Activated CD4-positive, alpha-beta T cell treated with anti-CD3 and anti-CD28 coated beads, Interleukin-2, amount 50 U/mL, for 16 hours (primary cell): ENCODE results near the gene DPEP2.
"Not testable (repeated sequence)": the region's sequence is repeated elsewhere in the genome, so short reads cannot be mapped to it uniquely, and the experiment has no call there.

Source experiments
- DNase-seq: peaks from one replicate; pipeline ENCODE4 v3.0.0-alpha.2; 2020

DPEP2 gene

DNA sequence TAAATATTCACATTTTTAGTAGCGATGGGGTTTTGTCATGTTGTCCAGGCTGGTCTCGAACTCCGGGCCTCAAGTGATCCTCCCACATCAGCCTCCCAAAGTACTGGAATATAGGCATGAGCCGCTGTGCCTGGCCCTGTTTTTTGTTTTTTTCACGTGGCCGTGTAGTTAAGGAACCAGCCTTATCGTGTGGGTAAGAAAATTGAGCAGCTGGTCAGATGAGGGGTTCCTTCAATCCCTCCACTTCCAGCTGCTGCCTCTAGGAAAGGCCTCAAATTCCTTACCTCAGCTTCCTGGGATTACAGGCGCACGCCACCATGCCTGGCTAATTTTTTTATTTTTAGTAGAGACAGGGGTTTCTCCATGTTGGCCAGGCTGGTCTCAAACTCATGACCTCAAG is 5.9 kb upstream of the DPEP2 start:
- DNase-seq, result no peak

DNA sequence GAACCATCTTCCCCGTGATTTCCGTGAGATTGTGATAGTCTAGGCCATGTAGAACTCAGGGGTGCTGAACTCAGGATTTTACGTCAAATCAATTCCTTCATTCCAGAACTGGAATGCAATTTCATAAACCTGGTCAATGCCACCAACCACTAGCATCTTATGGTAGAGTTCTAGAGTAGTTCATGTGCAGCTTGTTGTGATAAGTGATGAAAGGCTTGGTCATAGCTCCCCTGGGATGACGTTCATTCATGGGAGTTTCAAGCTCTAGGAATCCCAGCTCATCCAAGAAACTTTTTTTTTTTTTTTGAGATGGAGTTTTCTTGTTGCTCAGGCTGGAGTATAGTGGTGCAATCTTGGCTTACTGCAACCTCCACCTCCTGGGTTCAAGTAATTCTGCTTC is 3.7 kb upstream of the DPEP2 start:
- DNase-seq, result no peak

DNA sequence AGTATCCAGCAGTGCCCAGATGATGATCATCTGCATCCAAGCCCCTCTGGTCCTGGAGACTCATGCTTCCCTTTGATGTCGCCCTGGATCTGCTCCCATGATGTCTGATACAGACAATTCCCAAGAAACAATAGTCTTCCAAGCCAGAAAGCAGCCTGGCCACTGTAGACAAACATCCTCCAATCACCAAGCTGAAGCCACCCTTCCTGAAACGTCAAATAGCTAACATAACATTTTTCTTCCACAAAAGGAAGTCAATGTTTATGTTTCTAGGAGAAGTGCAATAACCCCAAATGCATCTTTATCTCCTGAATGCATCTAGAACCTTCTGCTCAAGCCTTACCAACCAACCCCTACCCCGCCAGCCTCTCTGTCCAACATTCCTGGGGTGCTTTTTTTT is 1.2 kb upstream of the DPEP2 start:
- no peak for DNase-seq

DNA sequence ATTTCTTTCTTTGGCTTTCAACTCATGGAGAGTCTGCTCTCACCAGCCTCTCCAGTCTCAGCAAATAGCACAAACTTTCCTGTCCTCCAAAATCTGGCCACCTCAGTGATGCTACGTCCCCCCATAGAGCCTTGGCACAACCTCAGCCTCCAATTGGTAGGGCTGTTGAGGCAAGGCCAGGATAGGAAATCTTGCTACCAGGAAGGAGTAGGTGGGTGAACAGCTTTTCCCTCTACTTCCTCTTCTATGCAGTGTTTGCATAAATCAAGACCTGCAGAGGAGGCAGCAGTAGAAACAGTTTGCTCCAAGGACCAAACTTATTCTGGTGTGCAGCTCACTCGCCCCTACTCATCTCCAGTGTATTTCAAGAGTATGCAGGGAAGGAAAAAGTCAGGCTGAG is 701 bp upstream of the DPEP2 start:
- DNase-seq, result no peak

DNA sequence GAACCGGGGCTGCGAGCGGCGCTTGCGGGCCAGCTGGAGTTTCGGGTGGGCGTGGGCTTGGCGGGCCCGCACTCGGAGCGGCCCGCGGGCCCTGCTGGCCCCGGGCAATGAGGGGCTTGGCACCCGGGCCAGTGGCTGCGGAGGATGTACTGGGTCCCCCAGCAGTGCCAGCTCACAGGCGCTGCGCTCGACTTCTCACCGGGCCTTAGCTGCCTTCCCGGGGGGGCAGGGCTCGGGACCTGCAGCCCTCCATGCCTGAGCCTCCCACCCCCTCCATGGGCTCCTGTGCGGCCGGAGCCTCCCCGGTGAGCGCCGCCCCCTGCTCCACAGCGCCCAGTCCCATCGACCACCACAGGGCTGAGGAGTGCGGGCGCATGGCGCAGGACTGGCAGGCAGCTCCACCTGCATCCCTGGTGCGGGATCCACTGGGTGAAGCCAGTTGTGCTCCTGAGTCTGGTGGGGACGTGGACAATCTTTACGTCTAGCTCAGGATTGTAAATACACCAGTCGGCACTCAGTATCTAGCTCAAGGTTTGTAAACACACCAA is 979 bp downstream of the DPEP2 start:
- DNase-seq, result not testable (repeated sequence)

DNA sequence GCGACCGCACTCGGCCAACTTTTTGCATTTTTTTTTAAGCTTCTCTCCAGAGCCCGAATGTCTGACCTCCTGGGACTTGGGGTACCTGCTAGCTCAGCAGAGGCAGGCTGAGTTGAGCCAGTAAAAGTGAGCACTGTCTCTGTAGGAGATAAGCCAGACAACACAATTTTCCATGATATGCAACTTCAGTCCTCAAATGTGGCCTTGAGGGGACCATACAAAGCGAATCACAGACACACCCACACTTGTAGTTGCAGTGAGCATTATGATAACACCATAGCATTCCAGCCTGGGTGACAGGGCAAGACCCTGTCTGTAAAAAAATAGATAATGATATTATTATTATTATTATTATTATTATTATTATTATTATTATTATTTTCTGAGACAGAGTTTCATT is 2.6 kb downstream of the DPEP2 start:
- no peak for DNase-seq

DNA sequence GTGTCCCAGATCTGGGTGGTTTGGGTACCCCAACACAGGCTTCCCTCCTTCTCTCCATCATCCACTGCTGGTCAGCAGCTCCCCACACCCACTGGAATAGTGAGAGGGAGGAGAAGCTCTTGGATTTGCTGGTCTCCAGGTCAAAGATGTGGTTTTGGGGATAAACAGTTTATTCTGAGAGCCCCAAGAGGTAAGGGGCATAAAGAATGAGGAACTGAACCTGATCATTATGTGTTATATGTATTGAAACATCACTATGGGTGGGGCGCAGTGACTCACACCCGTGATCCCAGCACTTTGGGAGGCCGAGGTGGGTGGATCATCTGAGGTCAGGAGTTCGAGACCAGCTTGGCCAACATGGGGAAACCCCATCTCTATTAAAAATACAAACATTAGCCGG is 3.9 kb downstream of the DPEP2 start:
- no peak for DNase-seq

DNA sequence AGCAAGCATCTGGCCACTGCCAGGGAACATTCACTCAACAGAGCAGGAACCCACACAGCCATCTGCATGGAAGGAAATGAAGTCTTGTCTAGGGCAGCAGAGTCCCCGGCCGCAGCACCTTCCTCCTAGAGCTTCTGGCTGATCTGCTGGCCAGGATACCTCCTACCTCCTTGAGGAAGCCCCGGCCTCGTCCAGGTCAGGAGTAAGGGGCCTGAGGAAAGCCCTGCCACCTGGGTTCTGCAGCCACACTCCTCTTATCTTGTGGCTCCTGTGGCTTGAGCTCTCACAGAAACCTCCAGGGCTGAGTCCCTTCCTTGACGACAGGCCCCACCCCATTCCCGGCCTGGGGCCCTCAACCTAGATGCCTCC is 5.3 kb downstream of the DPEP2 start:
- DNase-seq, result not testable (repeated sequence)

DNA sequence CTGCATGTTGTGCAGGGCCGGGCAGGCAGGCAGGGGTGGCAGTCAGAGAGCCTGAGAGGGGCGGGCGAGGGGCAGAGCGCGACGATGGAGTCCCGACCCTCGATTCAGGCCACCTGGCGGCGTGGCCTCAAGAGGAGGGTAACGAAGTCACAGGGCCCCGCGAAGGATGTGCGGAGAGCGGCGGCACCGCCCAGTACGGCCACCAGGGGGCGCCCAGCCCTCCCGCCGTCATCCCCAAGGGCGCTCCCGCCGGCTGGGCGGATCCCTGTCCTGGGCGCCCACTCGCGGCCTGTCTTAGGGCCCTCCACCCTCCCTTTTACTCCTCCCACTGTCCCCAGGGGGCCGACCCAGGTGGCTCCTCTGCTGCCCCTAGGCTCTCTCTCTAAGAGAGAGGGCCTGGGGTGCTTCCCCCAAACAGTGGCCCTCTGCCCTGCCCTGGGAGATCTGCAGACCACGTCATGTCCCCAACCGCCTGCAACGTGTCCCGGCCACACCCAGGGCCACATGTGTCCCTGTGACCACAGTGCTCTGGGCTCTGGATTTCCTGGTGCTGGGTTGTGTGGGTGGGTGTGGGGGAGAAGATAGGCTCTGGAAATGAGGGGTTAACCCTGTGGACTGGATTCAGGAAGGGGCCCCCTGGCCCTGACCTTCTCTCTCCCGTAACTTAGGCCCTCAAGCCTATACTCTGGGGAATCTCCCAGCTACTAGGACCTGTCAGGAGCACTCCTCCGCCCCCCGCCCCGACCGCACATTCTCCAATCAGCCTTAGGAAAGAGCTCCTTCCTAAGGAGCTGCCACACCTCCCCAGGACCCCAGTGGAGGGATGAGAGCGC is 5.9 kb downstream of the DPEP2 start:
- peak; percentile 86 for DNase-seq

DNA sequence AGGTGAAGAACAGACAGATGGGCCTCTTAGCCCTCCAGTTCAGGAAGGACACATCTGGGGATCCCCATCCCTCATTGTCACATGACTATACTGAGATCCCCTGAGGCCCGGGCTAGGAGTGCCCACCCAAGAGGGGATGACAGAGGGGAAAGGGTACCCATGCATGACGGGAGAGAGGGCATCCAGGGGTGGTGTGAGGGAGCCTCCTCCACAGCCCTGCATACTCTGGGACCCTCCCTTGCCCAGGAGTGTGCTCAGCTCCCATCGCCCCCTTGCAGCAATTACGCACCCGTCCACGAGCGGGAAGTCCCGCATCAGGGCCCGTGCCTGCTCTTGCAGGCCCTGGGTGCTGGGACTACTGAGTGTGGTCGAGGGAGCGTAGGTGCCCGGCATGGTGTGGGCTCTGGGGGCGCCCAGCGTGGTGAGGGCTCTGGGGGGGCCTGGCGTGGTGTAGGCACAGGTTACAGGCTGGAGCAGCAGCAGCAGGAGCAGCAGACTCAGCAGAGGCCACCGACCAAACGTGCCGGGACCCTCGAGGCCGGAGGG is 6.5 kb downstream of the DPEP2 start:
- no peak for DNase-seq

DNA sequence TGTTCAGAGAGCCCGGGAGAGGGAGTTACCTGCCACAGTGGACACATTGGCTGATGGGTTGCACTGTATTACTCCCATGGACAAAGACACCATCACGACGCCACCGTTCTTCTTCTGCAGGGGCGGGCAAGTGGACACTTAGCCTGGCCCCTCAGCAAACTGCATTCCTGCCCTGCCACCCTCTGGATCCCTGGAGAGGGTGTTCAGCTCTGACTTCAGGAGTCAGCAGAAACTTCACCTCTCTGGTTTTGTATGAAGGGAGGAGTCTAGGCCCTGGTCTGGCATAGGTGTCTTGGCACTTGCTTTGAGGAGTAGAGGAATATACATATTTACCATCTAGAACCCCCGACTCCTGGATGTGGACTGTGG is 9.3 kb downstream of the DPEP2 start:
- DNase-seq, result no peak

DNA sequence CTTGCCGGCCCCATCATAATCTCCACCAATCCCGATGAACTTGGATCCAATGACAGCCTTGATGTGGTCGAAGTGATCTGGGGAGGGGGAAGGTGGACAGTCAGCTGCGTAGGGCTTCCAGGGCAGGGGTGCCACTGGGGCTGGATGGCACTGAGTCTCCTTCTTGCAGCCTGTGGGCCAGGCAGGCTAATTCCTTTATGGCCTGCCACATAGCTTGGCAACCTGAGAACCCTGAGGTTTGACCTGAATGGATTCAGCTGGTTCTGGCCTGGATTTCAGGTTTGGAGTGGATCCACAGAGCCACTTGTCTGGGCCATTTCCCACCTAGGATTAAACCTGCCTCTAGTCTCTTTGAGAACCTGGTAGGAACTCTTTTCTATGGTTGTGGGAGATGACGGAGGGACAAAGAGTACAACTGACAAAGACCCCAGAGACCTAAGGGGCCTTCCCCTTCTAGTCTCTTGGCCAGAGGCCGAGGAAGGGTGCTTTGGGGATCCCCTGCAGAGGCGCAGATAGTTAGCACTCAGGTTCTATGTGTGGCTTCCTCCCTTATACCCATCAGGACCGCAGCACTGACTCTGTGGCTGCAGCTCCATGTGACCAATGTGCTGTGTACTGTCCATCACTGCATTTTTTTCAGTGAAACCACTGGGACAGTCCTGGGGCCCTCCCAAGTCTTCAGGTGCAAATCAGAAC is 9.8 kb downstream of the DPEP2 start:
- DNase-seq, result no peak

DNA sequence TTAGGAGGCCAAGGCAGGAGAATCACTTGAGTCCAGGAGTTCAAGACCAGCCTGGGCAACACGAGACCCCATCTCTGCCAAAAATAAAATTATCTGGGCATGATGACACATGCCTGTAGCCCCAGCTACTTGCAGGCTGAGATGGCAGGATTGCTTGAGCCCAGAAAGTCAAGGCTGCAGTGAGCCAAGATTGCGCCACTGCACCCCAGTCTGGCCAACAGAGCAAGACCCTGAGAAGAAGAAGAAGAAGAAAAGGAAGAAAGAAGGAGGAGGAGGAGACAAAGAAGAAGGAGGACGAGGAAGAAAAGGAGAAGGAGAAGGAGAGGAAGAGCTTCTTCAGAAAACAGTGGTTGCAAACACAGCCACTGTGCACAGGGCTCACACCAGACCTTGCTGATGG is 10.6 kb downstream of the DPEP2 start:
- DNase-seq, result no peak

DNA sequence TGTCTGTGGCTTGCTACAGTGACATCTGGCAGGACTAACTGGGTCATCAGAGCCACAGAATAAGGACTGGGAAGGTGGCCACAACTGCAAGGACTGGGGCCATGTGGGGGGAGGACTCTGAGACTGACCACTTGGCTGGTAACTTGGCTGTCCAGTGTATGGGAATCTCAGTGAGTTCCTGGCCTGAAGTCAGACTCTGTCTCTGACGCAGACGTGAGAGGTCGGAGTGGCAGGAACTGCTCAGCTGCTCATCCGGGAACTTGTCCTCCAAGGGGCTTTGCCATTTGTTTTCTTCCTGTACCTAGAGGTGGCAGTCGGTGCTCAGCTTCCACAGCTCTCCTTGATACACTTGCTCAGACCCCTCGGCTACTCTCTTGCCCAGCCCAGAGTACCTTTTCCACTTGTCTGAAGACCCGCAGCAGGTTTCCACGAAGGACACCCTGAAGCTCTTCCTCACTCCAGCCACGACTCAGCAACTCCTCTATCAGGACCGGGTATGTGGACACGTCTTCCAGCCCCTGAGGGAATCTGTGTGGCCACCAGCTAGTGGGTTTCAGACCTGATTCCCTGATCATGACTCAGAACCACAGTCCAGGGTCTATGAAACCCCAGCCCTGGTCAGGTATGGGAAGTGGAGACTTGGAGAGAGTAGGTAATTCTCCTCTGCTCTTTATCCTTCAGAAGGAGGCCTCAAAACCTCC is 11.7 kb downstream of the DPEP2 start:
- no peak for DNase-seq

DNA sequence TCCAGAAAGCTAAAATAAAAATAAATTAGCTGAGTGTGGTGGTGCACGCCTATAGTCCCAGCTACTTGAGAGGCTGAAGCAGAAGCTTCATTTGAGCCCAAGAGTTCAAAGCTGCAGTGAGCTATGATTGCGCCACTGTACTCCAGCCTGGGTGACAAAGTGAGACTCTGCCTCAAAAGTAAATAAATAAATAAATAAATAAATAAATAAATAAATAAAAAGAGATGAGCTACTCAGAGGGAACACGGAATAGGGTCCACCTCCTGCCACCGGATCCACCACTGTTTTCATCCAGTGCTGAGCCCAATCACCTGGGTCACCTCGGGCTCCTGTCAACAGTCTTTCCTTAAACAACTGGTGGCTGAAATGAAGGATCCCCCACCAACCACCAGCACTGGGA is 12.3 kb downstream of the DPEP2 start:
- DNase-seq, result no peak

DNA sequence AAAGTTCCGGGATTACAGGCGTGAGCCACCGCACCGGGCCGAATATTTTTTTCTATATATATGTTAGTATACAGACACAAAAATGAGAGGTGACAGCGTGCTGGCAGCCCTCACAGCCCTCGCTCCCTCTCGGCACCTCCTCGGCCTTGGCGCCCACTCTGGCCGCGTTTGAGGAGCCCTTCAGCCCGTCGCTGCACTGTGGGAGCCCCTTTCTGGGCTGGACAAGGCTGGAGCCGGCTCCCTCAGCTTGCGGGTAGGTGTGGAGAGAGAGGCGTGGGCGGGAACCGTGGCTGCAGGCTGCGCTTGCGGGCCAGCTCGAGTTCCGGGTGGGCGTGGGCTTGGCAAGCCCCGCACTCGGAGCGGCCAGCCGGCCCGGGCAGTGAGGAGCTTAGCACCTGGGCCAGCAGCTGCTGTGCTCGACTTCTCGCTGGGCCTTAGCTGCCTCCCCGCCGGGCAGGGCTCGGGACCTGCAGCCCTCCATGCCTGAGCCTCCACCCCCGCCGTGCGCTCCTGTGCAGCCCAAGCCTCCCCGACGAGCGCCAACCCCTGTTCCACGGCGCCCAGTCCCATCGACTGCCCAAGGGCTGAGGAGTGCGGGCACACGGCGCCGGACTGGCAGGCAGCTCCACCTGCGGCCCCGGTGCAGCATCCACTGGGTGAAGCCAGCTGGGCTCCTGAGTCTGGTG is 17.1 kb downstream of the DPEP2 start:
- DNase-seq, result no peak

DNA sequence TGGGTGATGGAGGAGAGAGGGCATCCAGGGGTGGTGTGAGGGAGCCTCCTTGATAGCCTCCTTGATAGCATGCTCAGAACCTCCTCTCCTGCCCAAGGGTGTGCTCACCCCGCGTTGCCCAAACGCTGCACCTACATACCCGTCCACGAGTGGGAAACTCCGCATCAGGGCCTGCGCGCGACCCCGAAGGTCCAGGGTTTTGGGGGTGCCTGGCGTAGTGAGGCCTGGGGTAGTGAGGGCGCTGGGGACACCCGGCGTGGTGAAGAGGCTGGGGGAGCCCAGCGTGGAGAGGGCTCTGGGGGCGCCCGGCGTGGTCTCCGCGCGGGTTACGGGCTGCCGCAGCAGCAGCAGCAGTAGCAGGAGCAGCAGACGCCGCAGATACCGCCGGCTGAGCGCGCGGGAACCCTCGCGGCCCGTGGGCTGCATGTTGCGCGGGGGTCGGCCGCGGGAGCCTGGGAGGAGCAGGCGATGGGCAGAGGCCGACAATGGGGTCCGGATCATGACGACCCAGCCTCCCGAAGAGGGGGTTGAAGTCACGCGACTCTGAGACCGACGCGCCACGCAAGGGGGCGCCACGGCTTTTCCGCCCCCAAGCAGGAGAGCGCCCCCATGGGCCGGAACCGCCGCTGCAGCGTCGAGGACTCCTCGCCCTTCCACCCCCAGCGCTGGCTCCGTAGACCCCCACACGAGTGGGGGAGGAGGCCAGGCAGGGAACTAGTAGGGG is 19.2 kb downstream of the DPEP2 start, which contains the start of gene DPEP3:
Gene DPEP3 (minus strand): TSS at position 545 of the 724 bp plus-strand sequence. CDS start 119 bp downstream, at position 426.
- no peak for DNase-seq

DNA sequence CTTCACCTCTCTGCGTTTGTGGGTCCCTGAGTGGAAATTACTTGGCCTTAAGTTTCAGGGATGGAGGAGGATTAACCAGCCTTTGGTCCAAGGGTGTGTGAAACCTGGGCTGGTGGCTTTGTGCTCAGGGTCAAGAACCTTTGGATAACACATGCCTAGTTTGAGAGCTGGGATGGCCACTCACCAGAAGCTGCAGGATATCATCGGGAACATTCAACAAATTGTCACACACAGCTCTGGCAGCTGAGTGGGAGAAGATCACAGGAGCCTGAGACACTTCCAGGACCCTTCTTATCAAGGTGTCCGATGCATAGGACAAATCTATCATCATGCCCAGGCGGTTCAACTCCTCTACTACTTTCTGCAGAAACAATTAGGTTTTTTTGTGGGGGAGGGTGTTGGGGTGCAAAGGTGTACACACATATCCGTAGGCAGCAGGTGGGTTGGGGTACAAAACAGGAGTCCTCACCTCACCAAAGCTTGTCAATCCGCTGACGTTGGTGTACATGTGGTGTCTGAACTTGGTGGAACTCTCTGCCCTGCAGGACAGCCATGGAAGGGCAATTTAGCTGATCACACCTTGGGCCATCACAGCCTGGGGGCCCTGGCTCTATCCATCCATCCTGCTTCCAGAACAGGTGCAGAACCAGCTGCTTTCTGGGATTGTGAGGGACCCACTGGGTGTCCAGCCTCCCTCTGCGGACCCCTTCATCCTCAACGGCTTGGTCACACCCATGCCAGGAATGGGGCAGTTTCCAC is 21.6 kb downstream of the DPEP2 start:
- DNase-seq, result no peak

DNA sequence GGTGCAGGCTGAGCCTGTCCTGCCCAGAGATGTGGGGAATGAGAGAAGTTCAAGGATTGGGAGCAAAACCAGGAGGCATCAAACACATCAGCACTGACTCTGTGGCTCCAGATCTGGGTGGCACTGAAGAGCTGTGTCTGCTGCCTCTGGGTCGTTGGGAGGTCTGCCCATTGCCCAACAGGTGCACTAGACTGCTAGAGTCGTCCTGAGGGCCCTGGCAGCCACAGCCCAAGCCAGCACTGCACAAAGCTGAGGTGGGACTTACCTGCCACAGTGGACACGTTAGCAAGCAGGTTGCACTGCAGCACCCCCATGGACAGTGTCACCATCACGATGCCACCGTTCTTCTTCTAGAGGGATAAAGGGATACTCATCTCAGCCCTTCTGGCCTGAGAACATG is 22.3 kb downstream of the DPEP2 start:
- DNase-seq, result no peak

DNA sequence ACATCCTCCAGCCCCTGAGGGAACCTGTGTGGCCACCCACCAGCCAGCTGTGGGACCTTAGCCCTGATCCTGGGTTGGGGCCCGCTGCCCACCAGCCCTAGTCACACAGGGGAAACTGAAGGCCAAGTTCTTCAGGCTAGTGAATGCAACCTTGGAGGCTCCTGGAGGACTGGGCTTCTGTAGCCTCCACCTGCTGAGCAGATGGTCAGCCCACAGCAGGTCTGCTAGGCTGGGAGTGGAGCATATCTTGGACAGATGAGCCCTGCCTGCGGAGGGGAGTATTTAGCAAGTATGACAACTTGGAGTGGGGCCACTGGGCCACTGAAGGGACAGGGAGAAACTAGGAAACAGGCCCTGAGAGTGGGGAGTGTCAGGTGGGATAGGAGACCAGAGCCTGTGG is 23.1 kb downstream of the DPEP2 start:
- no peak for DNase-seq
